Measurements from ENCODE around the gene SALL3. TPM values are rescaled to one million over a fixed set of nuclear protein-coding genes. Genes with fewer than 3 reads are reported as not detected.

SALL3 gene
- total RNA-seq, 1 donor from 2014 or later: 7.7 TPM

DNA sequence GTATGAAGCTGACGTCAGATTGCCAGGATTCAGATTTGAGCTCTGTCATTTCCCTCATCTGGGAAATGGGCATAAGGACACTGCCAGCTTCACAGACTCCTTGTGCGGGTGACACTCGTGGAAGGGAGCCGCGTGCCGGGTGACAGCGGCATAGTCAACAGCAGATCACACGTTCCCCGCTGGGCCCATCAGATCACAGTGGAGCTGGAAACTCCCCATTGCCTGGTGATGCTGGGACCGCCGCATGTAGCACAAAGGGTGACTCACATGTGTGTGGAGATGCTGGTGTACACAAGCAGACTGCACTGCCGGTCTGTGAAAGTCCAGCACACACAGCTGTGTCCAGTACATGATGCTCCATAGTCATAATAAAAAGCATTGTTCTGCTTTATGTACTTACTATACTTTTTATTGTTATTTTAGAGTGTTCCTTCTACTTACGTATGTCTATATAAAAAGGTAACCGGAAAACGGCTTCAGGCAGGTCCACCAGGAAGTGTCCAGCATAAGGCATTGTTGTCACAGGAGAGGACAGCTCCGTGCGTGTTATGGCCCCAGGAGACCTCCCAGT lies 31.8 kb downstream of the SALL3 start:
- no peak for FAIRE-seq
- Histone ChIP-seq H4K20me1 (ENCODE audit: insufficient read depth, low read length) (no peaks in the 10 kb centered on the region), H3K27ac (ENCODE audit: low read depth, low read length) (no peak overlapping the region), H3K9ac (ENCODE audit: low read length) (no peak overlapping the region), H2AFZ (ENCODE audit: low read depth, low read length) (no peak overlapping the region), H3K79me2 (ENCODE audit: insufficient read depth, low read length) (no peaks in the 10 kb centered on the region), H3K27me3 (ENCODE audit: insufficient read depth, low read length) (no peaks in the 10 kb centered on the region), H3K4me2 (ENCODE audit: low read length) (no peak overlapping the region), H3K4me1 (ENCODE audit: insufficient read depth, low read length) (no peaks in the 10 kb centered on the region), H3K9me3 (ENCODE audit: insufficient read depth, low read depth, low read length) (no peaks in the 10 kb centered on the region), H3K36me3 (ENCODE audit: insufficient read depth, low read length) (no peaks in the 10 kb centered on the region), H3K4me3 (ENCODE audit: insufficient read depth, low read depth, low read length) (no peak overlapping the region)
- Mint-ChIP-seq H3K9me3 (ENCODE audit: unreplicated experiment) (peaks cover 2% of the 10 kb centered on the region), H3K27me3 (ENCODE audit: low read depth, unreplicated experiment) (peaks cover 3% of the 10 kb centered on the region), H3K36me3 (ENCODE audit: low read depth, unreplicated experiment) (no peaks in the 10 kb centered on the region), H3K4me1 (ENCODE audit: low read depth, unreplicated experiment) (no peaks in the 10 kb centered on the region), H3K4me3 (ENCODE audit: unreplicated experiment) (no peak overlapping the region), H3K27ac (ENCODE audit: unreplicated experiment) (no peak overlapping the region)
- no peak for DNase-seq (ENCODE audit: low read depth)
- no peak for TF ChIP-seq EZH2 (IDR thresholded peaks at IDR 0.05; ENCODE audit: insufficient read depth, low read length)
- TF ChIP-seq, protein P1, sequence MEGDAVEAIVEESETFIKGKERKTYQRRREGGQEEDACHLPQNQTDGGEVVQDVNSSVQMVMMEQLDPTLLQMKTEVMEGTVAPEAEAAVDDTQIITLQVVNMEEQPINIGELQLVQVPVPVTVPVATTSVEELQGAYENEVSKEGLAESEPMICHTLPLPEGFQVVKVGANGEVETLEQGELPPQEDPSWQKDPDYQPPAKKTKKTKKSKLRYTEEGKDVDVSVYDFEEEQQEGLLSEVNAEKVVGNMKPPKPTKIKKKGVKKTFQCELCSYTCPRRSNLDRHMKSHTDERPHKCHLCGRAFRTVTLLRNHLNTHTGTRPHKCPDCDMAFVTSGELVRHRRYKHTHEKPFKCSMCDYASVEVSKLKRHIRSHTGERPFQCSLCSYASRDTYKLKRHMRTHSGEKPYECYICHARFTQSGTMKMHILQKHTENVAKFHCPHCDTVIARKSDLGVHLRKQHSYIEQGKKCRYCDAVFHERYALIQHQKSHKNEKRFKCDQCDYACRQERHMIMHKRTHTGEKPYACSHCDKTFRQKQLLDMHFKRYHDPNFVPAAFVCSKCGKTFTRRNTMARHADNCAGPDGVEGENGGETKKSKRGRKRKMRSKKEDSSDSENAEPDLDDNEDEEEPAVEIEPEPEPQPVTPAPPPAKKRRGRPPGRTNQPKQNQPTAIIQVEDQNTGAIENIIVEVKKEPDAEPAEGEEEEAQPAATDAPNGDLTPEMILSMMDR (IDR thresholded peaks at IDR 0.05; ENCODE audit: insufficient read depth, low read depth, low read length): no peak

DNA sequence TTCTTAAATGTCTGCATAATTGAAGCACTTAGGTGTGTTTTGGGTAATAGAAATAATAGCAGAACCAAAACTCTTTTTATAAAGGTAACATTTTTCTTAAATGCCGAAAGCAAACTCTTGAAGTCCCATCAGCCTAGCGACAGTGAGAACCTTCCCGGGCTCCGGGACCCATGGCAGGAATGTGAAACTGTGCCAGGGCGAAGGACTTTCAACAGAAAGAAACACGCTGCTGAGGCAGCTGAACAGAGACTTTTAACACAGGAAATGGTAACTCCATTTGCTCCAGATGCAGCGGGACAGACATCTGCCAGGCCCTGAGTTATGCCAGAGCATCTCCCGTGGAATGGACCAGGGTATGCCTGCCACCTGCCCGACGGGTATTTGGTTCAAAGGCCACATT lies 34.3 kb downstream of the SALL3 start:
- Mint-ChIP-seq H3K9me3 (ENCODE audit: unreplicated experiment) (no peaks in the 10 kb centered on the region), H3K27me3 (ENCODE audit: low read depth, unreplicated experiment) (peaks cover 9% of the 10 kb centered on the region), H3K4me1 (ENCODE audit: low read depth, unreplicated experiment) (no peaks in the 10 kb centered on the region), H3K4me3 (ENCODE audit: unreplicated experiment) (no peak overlapping the region), H3K36me3 (ENCODE audit: low read depth, unreplicated experiment) (no peaks in the 10 kb centered on the region), H3K27ac (ENCODE audit: unreplicated experiment) (no peak overlapping the region)
- no peaks in the 10 kb centered on the region for H3K36me3 ChIP-seq (ENCODE audit: insufficient read depth, low read length)
- H3K9ac ChIP-seq (ENCODE audit: low read length): no peak overlapping the region
- no peaks in the 10 kb centered on the region for H3K4me1 ChIP-seq (ENCODE audit: insufficient read depth, low read length)
- DNase-seq (ENCODE audit: low read depth) (no peak), FAIRE-seq (no peak)
- H2AFZ ChIP-seq (ENCODE audit: low read depth, low read length): no peak overlapping the region
- no peak overlapping the region for H3K4me2 ChIP-seq (ENCODE audit: low read length)
- H3K27me3 ChIP-seq (ENCODE audit: insufficient read depth, low read length): no peaks in the 10 kb centered on the region
- TF ChIP-seq, protein P1 (IDR thresholded peaks at IDR 0.05; ENCODE audit: insufficient read depth, low read depth, low read length): no peak
- no peak for TF ChIP-seq EZH2 (IDR thresholded peaks at IDR 0.05; ENCODE audit: insufficient read depth, low read length)
- no peaks in the 10 kb centered on the region for H4K20me1 ChIP-seq (ENCODE audit: insufficient read depth, low read length)
- no peak overlapping the region for H3K4me3 ChIP-seq (ENCODE audit: insufficient read depth, low read depth, low read length)
- no peaks in the 10 kb centered on the region for H3K9me3 ChIP-seq (ENCODE audit: insufficient read depth, low read depth, low read length)
- no peaks in the 10 kb centered on the region for H3K79me2 ChIP-seq (ENCODE audit: insufficient read depth, low read length)
- H3K27ac ChIP-seq (ENCODE audit: low read depth, low read length): no peak overlapping the region

DNA sequence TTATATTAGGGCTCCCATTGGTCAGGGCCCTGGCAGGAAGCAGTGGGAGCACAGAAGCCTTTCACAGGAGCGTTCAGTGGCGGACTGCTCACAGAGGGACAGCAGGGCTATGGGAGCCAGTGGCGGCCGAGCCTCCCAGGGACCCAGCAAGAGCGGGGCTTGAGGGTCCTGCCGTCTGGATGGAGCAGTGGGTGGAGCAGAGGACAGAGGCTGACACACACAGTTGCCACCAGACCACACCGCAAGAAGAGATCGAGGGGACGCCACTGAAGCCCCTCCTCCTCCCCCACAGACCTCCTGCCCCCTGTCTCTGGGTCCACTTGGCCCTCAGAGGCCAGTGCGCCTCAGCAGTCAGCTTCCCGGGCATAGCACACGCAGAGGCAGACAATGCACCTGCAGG lies 39.3 kb downstream of the SALL3 start:
- FAIRE-seq (no peak), DNase-seq (ENCODE audit: low read depth) (no peak)
- Histone ChIP-seq H2AFZ (ENCODE audit: low read depth, low read length) (no peak overlapping the region), H3K4me2 (ENCODE audit: low read length) (no peak overlapping the region), H3K79me2 (ENCODE audit: insufficient read depth, low read length) (no peaks in the 10 kb centered on the region), H3K27ac (ENCODE audit: low read depth, low read length) (no peak overlapping the region), H3K9ac (ENCODE audit: low read length) (no peak overlapping the region), H3K4me3 (ENCODE audit: insufficient read depth, low read depth, low read length) (no peak overlapping the region), H4K20me1 (ENCODE audit: insufficient read depth, low read length) (no peaks in the 10 kb centered on the region), H3K27me3 (ENCODE audit: insufficient read depth, low read length) (no peaks in the 10 kb centered on the region), H3K9me3 (ENCODE audit: insufficient read depth, low read depth, low read length) (peaks cover 3% of the 10 kb centered on the region), H3K4me1 (ENCODE audit: insufficient read depth, low read length) (no peaks in the 10 kb centered on the region), H3K36me3 (ENCODE audit: insufficient read depth, low read length) (no peaks in the 10 kb centered on the region)
- Mint-ChIP-seq H3K36me3 (ENCODE audit: low read depth, unreplicated experiment) (no peaks in the 10 kb centered on the region), H3K9me3 (ENCODE audit: unreplicated experiment) (no peaks in the 10 kb centered on the region), H3K27ac (ENCODE audit: unreplicated experiment) (no peak overlapping the region), H3K4me3 (ENCODE audit: unreplicated experiment) (no peak overlapping the region), H3K4me1 (ENCODE audit: low read depth, unreplicated experiment) (no peaks in the 10 kb centered on the region), H3K27me3 (ENCODE audit: low read depth, unreplicated experiment) (peaks cover 8% of the 10 kb centered on the region)
- TF ChIP-seq, protein P1 (IDR thresholded peaks at IDR 0.05; ENCODE audit: insufficient read depth, low read depth, low read length): no peak
- no peak for TF ChIP-seq EZH2 (IDR thresholded peaks at IDR 0.05; ENCODE audit: insufficient read depth, low read length)

Data from astrocyte (in vitro differentiated cells and primary cell).